NCI-H345 treated with DMSO at 0.1 percent for 48 hours (cell line): ENCODE measurements around the gene AUTS2.

Experiments used
- DNase-seq: peaks from one replicate; lab custom pipeline; 2025; ENCODE audit not compliant: unreplicated experiment; lab: John Stamatoyannopoulos, UW

The AUTS2 gene

GRCh38 chr7:69754476-69754875 lies 156.2 kb downstream of the AUTS2 start:
- no peak for DNase-seq

GRCh38 chr7:69756235-69756634 lies 158.0 kb downstream of the AUTS2 start:
- no peak for DNase-seq

DNA sequence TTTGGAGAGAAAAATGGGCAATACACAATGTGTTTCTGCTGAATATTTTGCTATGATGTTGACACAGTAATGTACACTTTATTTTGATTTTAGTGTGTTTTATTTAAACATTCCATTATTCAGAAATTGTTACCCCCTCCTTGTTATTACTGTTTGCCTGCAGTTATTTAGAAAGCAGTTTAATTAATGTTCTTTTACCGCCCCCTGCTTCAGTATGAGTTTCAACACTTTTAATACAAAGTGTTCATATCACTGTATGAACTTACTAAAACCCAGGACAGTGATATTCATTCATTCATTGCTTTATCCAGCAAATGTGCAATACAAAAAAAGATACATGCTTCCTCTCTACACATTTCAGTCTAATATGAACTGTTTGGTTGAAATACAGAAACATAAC lies 159.3 kb downstream of the AUTS2 start:
- no peak for DNase-seq

DNA sequence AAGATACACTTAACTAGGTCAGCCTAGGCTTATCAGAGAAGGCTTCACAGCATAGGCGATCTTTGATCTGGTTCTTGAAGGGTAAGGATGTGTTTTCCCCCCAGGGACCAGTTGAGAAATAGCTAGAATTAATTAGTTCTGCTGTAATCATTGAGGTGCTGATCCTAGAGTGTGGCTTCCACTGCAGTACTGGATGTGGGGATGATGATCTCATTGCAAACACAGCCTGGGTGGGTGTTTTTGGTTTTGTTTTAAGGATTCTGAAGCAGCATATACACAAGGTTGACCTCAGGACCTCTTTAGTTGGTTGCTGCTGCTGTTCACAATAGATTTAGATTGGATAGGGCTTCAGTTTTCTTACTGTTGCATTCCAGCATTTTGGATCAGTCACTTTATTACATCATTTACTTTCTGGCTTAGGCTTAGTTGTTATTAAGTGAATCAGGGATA lies 159.7 kb downstream of the AUTS2 start:
- DNase-seq = no peak

- no peak for DNase-seq
Measured at GRCh38 chr7:69759373-69759772, 161.1 kb downstream of the AUTS2 start.

GRCh38 chr7:69761290-69761922 lies 163.1 kb downstream of the AUTS2 start:
- no peak for DNase-seq

GRCh38 chr7:69762821-69763352 lies 164.6 kb downstream of the AUTS2 start:
- no peak for DNase-seq

- DNase-seq = no peak
Measured at GRCh38 chr7:69763513-69763912, 165.2 kb downstream of the AUTS2 start.

DNA sequence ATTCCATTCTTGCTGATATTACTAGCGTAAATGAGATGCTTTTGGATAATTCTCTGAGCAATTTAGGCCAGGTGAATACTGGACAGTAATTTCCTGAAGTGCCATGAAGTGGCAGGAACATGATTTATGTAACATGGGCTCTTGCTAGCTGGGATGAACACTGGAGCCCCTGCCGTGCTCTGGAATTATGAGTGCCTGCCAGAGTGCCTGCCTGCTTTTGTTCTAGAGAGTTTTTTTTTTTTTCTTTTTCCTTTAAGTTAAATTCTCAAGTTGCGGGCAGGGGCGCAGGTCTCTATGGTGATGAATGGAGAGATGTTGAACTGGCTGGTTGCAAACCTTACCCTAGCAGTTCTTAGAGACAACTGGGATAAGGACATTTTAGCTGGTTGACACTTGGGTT lies 165.9 kb downstream of the AUTS2 start:
- no peak for DNase-seq

DNA sequence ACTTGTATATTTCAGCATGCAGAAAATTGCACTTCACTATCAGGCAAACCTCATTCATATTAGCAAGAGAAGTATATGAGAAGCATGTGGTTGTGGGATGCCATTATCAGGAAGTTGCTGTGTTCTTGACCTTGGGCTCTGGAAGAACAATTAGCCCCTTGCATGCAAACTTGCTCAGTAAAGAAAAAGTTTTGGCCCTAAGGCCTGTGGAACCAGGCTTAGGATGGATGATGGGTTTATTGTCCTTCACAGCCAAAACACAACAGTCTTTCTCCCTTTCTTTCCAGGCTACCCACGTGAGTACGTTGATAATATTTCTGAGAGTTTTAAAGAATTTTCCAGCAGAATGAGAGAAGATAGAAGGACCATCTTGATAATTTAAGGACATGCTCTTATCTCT lies 166.4 kb downstream of the AUTS2 start:
- no peak for DNase-seq

DNA sequence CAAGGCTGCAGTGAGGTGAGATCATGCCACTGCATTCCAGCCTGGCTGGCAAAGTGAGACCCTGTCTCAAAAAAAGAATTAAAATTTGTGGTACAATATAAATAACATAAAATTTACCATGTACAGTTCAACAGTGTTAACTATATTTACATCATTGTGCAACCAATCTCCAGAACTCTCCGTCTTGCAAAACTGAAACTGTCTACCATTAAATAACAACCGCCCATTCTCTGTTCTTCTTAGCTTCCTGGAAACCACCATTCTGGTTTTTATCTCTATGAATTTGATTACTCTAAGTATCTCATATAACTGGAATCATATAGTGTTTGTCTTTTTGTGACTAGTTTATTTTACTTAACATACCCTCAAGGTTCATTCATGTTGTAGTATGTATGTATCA lies 167.6 kb downstream of the AUTS2 start:
- DNase-seq = no peak

GRCh38 chr7:69768986-69769595 lies 170.8 kb downstream of the AUTS2 start:
- DNase-seq = no peak

DNA sequence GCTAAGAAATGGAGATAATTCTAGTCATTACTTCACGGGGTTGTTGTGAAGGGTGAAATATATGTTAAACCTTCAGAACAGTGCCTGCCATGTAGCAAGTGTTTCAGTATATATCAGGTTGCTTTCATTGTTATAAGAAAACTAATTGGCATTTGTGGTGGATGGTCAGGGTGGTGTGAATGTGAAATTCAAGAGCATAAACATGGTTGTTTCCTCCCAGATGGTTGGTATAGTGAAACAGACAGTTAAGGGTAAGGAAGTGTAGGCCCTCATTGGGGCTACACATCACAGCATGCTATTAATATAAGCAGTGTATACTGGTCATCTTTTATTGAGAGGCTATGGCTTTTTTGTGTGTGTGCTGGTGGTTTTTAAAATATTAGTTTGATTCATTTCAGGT lies 171.6 kb downstream of the AUTS2 start:
- no peak for DNase-seq

- no peak for DNase-seq
Measured at GRCh38 chr7:69770613-69771012, 172.3 kb downstream of the AUTS2 start.

- no peak for DNase-seq
Measured at GRCh38 chr7:69772718-69773436, 174.6 kb downstream of the AUTS2 start.

- DNase-seq = no peak
Measured at GRCh38 chr7:69773535-69774225, 175.4 kb downstream of the AUTS2 start.

- no peak for DNase-seq
Measured at GRCh38 chr7:69775231-69775771, 177.0 kb downstream of the AUTS2 start.

- DNase-seq = no peak
Measured at GRCh38 chr7:69776611-69777010, 178.3 kb downstream of the AUTS2 start.

DNA sequence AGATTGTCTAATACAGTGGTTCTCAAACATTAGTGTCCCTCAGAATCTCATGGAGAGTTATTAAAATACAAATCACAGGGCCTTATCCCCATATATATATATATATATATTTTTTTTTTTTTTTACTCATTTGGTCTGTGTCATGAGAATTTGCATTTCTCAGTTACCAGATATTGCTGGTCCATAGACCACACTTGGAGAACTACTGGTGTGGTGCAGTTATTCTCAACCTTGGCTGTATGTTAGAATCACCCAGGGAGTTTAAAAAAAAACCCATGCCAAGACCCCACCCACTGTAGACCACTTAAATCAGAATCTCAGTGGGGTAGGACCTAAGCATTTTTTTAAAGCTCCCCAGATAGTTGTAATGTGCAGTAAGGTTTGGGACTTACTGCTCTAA lies 179.9 kb downstream of the AUTS2 start:
- DNase-seq = no peak

DNA sequence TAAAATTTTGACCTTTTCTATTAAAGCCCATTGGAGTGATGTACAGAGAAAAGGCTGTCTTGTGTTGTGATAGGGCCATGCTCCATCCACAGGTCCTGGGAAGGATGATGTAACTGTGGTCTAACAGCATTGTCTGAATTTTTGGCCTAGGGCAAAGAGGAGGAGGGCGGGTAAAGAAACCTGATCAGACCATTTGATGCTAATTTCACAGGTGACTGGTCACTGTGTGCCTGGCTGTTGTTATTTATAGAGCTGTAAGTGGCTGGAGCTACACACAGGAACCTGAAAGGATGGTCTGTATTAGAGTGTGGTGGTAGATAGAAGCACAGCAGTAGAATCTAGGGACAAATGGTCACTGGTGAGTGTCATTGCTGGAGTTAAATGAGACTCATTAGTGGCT lies 182.1 kb downstream of the AUTS2 start:
- peak; percentile 55 for DNase-seq

DNA sequence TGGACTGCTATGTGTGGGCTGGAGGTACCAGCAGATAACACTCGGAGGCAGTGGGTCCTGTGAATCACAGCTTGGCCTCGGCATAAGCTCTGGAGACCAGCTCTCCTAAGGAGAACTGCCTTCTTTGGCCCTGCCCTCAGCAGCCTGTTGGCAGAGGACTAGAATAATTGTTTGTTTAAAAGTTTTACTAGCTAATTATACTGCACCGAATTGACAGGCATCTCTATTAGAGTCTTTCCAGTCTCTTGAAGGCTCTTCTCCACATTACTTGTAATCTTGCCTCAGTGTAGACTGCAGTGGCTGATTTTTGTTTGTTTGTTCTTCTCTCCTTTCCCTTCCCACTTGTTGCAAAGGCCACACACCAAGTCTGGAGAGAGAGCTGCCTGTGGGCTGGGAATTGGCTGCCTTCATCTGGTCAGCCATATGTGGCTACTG lies 183.2 kb downstream of the AUTS2 start:
- no peak for DNase-seq
